ENCODE results near the gene PODXL.

GRCh38 chr7:131489196-131489595, 67.2 kb downstream of the PODXL start:
- TF ChIP-seq POLR2A (IDR thresholded peaks at IDR 0.05; ENCODE audit: low read depth, low read length) (no peak), TAF1 (IDR thresholded peaks at IDR 0.05; ENCODE audit: low read depth, low read length) (no peak), SPI1 (IDR thresholded peaks at IDR 0.05; ENCODE audit: low read depth, low read length) (no peak)
